ENCODE results near the gene SMPD3. TPM values are rescaled to one million over a fixed set of nuclear protein-coding genes. Genes with fewer than 3 reads are reported as not detected.

The SMPD3 gene
- total and polyA plus RNA-seq, 9 donors = 0.40 to 31.4 (median 2.2) TPM

DNA sequence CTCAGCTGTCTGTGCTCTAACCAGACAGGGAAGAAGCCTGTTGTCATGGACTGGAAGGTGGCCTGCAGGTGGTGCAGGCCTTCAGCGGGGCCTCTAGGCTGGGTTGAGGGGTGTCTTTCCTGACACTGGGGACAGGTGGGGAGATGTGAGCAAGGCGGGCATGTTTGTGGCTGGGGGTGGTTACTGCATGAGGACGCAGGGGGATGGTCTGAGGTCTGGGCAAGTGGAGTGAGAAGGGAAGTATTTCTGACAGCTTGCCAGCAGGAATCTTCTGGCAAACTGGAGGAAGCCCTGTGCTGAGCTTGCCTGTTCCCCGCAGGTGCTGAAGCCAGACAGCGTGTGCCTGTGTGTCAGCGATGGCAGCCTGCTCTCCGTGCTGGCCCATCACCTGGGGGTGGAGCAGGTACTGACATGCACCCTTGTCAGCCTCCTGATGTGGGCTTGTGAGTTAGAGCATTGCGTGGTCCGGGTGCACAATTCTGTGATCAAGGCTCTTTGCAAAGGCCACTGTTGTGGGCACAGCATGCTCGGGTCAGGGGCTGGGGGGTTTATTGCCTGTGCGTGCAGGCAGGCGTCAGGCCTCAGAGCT is 101.3 kb downstream of the SMPD3 start:
- TF ChIP-seq POLR2A (IDR thresholded peaks at IDR 0.05) (no peak), EP300 (IDR thresholded peaks at IDR 0.05) (no peak)
- TF ChIP-seq, protein P1, sequence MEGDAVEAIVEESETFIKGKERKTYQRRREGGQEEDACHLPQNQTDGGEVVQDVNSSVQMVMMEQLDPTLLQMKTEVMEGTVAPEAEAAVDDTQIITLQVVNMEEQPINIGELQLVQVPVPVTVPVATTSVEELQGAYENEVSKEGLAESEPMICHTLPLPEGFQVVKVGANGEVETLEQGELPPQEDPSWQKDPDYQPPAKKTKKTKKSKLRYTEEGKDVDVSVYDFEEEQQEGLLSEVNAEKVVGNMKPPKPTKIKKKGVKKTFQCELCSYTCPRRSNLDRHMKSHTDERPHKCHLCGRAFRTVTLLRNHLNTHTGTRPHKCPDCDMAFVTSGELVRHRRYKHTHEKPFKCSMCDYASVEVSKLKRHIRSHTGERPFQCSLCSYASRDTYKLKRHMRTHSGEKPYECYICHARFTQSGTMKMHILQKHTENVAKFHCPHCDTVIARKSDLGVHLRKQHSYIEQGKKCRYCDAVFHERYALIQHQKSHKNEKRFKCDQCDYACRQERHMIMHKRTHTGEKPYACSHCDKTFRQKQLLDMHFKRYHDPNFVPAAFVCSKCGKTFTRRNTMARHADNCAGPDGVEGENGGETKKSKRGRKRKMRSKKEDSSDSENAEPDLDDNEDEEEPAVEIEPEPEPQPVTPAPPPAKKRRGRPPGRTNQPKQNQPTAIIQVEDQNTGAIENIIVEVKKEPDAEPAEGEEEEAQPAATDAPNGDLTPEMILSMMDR (IDR thresholded peaks at IDR 0.05) = no peak
- no peak overlapping the region for H3K27ac ChIP-seq
- 83 to 91% (median 87%) methylated on average over 12 of the region's 12 CpGs for WGBS, 3 donors

DNA sequence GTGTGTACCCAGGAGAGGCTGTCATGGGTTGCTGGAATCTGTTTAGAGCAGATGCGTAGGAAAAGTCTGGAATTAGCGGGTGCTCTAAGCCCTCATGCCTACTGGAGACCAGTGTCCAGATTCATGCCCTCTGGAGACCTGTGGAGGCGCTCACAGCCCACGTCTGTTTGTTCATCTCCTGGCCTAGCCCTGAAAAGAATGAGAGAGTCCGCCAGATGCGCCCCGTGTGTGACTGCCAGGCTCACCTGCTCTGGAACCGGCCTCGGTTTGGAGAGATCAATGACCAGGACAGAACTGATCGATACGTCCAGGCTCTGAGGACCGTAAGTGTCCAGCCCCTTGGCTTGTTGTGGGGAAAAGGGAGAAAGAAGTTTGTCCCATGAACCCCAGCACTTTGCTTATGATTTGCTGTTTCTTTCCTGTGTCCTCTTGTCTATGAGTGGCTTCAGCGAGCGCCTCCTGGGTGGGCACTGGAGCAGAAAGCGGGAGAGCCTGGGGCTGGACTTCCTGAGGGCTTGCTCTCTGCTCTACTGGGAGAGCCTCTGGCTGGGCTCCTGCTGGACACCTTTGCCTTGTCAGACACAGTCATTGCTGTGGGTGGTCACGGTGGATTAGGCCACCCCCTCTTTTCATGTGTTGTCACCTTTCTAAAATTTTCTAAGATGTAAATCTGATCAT is 102.2 kb downstream of the SMPD3 start:
- 94 to 96% (median 94%) methylated on average over 16 of the region's 16 CpGs for WGBS, 3 donors
- H3K27ac ChIP-seq = no peak overlapping the region
- peaks cover 3% of the 10 kb centered on the region for H3K4me1 ChIP-seq (ENCODE audit: insufficient read depth)
- no peaks in the 10 kb centered on the region for H3K27me3 ChIP-seq
- no peak for TF ChIP-seq EP300 (IDR thresholded peaks at IDR 0.05)
- TF ChIP-seq, protein P1 (IDR thresholded peaks at IDR 0.05) = no peak
- no peak for TF ChIP-seq POLR2A (IDR thresholded peaks at IDR 0.05)
- no peaks in the 10 kb centered on the region for H3K36me3 ChIP-seq
- intact Hi-C loops (cut with DNase I) = no loop called here
- DNase-seq = peak in 1 of 5 donors; percentile 15
- no peak overlapping the region for H3K4me3 ChIP-seq
- H3K9me3 ChIP-seq = no peaks in the 10 kb centered on the region

More for the DNA sequence above, 101.3 kb downstream of the SMPD3 start:
- peak in 1 of 5 donors; percentile 14 for DNase-seq
- Histone ChIP-seq H3K4me1 (ENCODE audit: insufficient read depth) (peaks cover 3% of the 10 kb centered on the region), H3K9me3 (no peaks in the 10 kb centered on the region), H3K4me3 (no peak overlapping the region), H3K36me3 (peaks cover 1% of the 10 kb centered on the region), H3K27me3 (no peaks in the 10 kb centered on the region)
- intact Hi-C loops (cut with DNase I) = no loop called here

DNA sequence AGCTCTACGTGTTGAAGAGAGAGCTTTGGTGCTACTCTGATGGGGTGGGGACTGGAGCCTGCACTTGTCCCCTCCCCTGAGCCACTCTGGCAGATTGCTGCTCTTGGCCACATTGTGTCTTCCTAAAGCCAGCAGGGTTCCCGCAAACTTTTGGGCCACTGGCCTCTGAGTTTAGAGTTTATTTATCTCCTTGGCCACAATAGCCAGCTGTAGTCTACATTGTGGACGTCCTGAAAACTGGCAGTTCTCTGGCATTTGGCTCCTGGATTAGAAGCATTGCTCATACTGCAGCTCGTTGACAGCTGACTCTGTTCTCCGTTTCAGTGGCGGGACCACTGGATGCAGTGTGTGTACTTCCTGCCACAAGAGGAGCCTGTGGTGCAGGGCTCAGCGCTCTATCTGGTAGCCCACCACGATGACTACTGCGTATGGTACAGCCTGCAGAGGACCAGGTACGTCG is 102.9 kb downstream of the SMPD3 start:
- intact Hi-C loops (cut with DNase I) = no loop called here
- TF ChIP-seq POLR2A (IDR thresholded peaks at IDR 0.05) (no peak), EP300 (IDR thresholded peaks at IDR 0.05) (no peak)
- TF ChIP-seq, protein P1 (IDR thresholded peaks at IDR 0.05) = no peak
- H3K9me3 ChIP-seq = no peaks in the 10 kb centered on the region
- H3K27me3 ChIP-seq = no peaks in the 10 kb centered on the region
- WGBS, 3 donors = 34 to 57% (median 46%) methylated on average over 11 of the region's 11 CpGs
- H3K36me3 ChIP-seq = no peaks in the 10 kb centered on the region
- no peak overlapping the region for H3K27ac ChIP-seq
- H3K4me3 ChIP-seq = no peak overlapping the region
- peak in 1 of 5 donors; percentile 25 for DNase-seq
- H3K4me1 ChIP-seq (ENCODE audit: insufficient read depth) = peaks cover 3% of the 10 kb centered on the region

DNA sequence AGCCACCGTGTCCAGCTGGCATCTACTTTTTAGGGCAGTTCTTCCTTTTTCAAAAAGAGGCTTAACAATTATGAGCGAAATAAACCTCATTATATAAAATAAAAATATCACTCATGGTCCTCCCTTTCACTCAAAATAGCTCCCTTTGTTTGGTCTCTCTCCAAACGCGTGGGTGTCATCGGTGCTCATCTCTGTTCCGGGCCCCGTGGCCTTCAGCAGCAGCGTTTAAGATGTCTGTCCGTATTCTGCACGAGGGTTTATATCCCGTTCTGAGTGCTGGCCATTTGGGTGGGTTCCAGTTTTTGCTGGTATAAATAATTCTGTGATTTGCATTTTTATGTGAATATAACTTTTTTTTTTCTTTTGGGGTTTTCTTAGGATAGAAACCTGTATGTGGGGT is 104.1 kb downstream of the SMPD3 start:
- Histone ChIP-seq H3K27ac (no peak overlapping the region), H3K4me1 (ENCODE audit: insufficient read depth) (peaks cover 3% of the 10 kb centered on the region), H3K36me3 (no peaks in the 10 kb centered on the region), H3K27me3 (no peaks in the 10 kb centered on the region), H3K4me3 (no peak overlapping the region), H3K9me3 (no peaks in the 10 kb centered on the region)
- intact Hi-C loops (cut with DNase I) = no loop called here
- DNase-seq = peak in 2 of 5 donors; percentile 57 to 62
- 10 to 23% (median 17%) methylated on average over 11 of the region's 11 CpGs for WGBS, 3 donors
- TF ChIP-seq, protein P1 (IDR thresholded peaks at IDR 0.05) = no peak
- no peak for TF ChIP-seq EP300 (IDR thresholded peaks at IDR 0.05)
- no peak for TF ChIP-seq POLR2A (IDR thresholded peaks at IDR 0.05)
